DOHH2 (cell line): Measurements from ENCODE around the gene GSC.

Source experiments
- H3F3A ChIP-seq: fragments of 200-600 bp; sonication (generic), shearing (Covaris generic); 2 replicates; pipeline ENCODE4 v1.6.0; 2016; ENCODE audit warnings: antibody characterized with exemption, mild to moderate bottlenecking; ENCODE audit not compliant: control insufficient read depth, insufficient read depth
- H3K27ac ChIP-seq: fragments of 200-600 bp; sonication (generic); 2 replicates; pipeline ENCODE4 v1.5.1; 2014; ENCODE audit warnings: low read depth, mild to moderate bottlenecking, low read length, moderate library complexity
- H3K27me3 ChIP-seq: fragments of 200-600 bp; sonication (generic); 2 replicates; pipeline ENCODE4 v1.6.1; 2014; ENCODE audit warnings: mild to moderate bottlenecking, low read length, mixed read lengths; ENCODE audit not compliant: control insufficient read depth
- H3K36me3 ChIP-seq: fragments of 200-600 bp; sonication (generic); 2 replicates; pipeline ENCODE4 v1.6.1; 2014; ENCODE audit warnings: mild to moderate bottlenecking, low read length, moderate library complexity, mixed read lengths; ENCODE audit not compliant: control insufficient read depth
- H3K4me1 ChIP-seq: fragments of 200-600 bp; sonication (generic); 2 replicates; pipeline ENCODE4 v1.6.1; 2014; ENCODE audit warnings: mild to moderate bottlenecking, low read length, mixed read lengths; ENCODE audit not compliant: control insufficient read depth
- H3K4me2 ChIP-seq: fragments of 200-600 bp; sonication (generic); 2 replicates; pipeline ENCODE4 v1.6.0; 2014; ENCODE audit warnings: mild to moderate bottlenecking, low read length, moderate library complexity
- H3K4me3 ChIP-seq: fragments of 200-600 bp; sonication (generic); 2 replicates; pipeline ENCODE4 v1.5.1; 2014; ENCODE audit warnings: mild to moderate bottlenecking, low read length, mixed read lengths
- H3K79me2 ChIP-seq: fragments of 200-600 bp; sonication (generic); 2 replicates; pipeline ENCODE4 v1.6.1; 2014; ENCODE audit warnings: mild to moderate bottlenecking, low read length, mixed read lengths; ENCODE audit not compliant: control insufficient read depth
- H3K9me2 ChIP-seq: fragments of 200-600 bp; sonication (generic); replicated peaks from 2 replicates; pipeline ENCODE4 v1.6.1; 2014; ENCODE audit warnings: mild to moderate bottlenecking, low read length, mixed read lengths; ENCODE audit not compliant: control insufficient read depth
- H3K9me3 ChIP-seq: fragments of 200-600 bp; sonication (generic); 2 replicates; pipeline ENCODE4 v1.6.1; 2014; ENCODE audit warnings: antibody characterized with exemption, low read length, mixed read lengths; ENCODE audit not compliant: control insufficient read depth, insufficient read depth
- H4K20me1 ChIP-seq: fragments of 200-600 bp; sonication (generic); 2 replicates; pipeline ENCODE4 v1.6.0; 2014; ENCODE audit warnings: low read depth, mild to moderate bottlenecking, antibody characterized with exemption, low read length, moderate library complexity; ENCODE audit not compliant: control insufficient read depth, insufficient read depth
- EZH2phosphoT487 ChIP-seq: fragments of 200-600 bp; sonication (generic); IDR thresholded peaks from 2 replicates; pipeline ENCODE4 v1.6.1; 2017; ENCODE audit warnings: borderline replicate concordance, mild to moderate bottlenecking, antibody characterized with exemption, low read length, moderate library complexity, mixed read lengths
- TF ChIP-seq, protein P1 (sequence below): fragments of 200-600 bp; sonication (generic); IDR thresholded peaks from one replicate; pipeline ENCODE4 v1.5.1; 2014; ENCODE audit warnings: antibody characterized with exemption, mild to moderate bottlenecking, low read depth, low read length; ENCODE audit not compliant: poor library complexity, severe bottlenecking

GSC gene

GRCh38 chr14:94796278-94796677 lies 26.4 kb upstream of the GSC start:
- TF ChIP-seq, protein P1, sequence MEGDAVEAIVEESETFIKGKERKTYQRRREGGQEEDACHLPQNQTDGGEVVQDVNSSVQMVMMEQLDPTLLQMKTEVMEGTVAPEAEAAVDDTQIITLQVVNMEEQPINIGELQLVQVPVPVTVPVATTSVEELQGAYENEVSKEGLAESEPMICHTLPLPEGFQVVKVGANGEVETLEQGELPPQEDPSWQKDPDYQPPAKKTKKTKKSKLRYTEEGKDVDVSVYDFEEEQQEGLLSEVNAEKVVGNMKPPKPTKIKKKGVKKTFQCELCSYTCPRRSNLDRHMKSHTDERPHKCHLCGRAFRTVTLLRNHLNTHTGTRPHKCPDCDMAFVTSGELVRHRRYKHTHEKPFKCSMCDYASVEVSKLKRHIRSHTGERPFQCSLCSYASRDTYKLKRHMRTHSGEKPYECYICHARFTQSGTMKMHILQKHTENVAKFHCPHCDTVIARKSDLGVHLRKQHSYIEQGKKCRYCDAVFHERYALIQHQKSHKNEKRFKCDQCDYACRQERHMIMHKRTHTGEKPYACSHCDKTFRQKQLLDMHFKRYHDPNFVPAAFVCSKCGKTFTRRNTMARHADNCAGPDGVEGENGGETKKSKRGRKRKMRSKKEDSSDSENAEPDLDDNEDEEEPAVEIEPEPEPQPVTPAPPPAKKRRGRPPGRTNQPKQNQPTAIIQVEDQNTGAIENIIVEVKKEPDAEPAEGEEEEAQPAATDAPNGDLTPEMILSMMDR = no peak
- TF ChIP-seq EZH2phosphoT487 = no peak
- H3K4me1 ChIP-seq = no peaks in the 10 kb centered on the region
- no peaks in the 10 kb centered on the region for H3K9me3 ChIP-seq
- no peaks in the 10 kb centered on the region; the same call in 1 of the 2 replicates for H3K27me3 ChIP-seq
- no peaks in the 10 kb centered on the region for H3F3A ChIP-seq
- no peak overlapping the region for H3K4me2 ChIP-seq
- H3K9me2 ChIP-seq = no peaks in the 10 kb centered on the region
- no peak overlapping the region for H3K27ac ChIP-seq
- H3K36me3 ChIP-seq = no peaks in the 10 kb centered on the region
- H3K4me3 ChIP-seq = no peak overlapping the region
- H4K20me1 ChIP-seq = no peaks in the 10 kb centered on the region
- H3K79me2 ChIP-seq = no peaks in the 10 kb centered on the region

DNA sequence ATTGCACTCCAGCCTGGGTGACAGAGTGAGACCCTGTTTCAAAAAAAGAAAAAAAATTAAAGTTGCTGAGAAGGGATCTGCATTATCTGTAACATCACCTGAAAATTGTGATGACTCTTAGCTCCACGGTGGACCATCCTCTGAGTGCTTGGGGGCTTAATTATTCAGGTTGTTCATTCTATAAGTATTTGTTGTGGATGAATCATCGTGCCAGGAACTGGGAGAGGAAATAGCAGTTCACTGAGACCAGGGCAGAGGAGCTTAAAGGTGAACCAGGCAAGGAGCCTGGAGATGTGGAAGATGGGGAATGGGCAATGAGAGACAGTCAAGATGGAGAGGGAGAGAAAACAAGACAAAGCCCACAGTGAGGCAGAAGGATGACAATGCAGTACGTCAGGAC lies 25.5 kb upstream of the GSC start:
- no peak for TF ChIP-seq EZH2phosphoT487
- TF ChIP-seq, protein P1 = no peak
- Histone ChIP-seq H3K27me3 (no peaks in the 10 kb centered on the region; the same call in 1 of the 2 replicates), H3K27ac (no peak overlapping the region), H3K36me3 (no peaks in the 10 kb centered on the region), H3K4me3 (no peak overlapping the region), H3F3A (no peaks in the 10 kb centered on the region), H3K9me3 (no peaks in the 10 kb centered on the region), H3K9me2 (no peaks in the 10 kb centered on the region), H3K4me1 (no peaks in the 10 kb centered on the region), H3K4me2 (no peak overlapping the region), H4K20me1 (no peaks in the 10 kb centered on the region), H3K79me2 (no peaks in the 10 kb centered on the region)

DNA sequence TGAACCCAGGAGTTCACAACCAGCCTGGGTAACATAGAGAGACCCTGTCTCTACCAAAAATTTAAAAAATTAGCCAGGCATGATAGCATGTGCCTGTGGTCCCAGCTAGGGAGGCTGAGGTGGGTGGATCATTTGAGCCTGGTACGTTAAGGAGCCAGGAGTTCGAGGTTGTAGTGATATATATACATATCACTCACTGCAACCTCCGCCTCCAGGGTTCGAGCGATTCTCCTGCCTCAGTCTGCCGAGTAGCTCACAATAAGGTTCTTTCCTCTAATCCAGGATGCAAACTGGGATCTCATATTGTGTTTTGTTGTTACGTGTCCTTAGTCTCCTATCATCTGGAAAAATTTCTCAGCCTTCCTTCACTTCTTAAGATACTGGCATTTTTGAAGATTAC lies 24.0 kb upstream of the GSC start:
- H3K9me2 ChIP-seq = no peaks in the 10 kb centered on the region
- H3K4me1 ChIP-seq = no peaks in the 10 kb centered on the region
- H3K4me2 ChIP-seq = no peak overlapping the region
- H3K27me3 ChIP-seq = no peaks in the 10 kb centered on the region
- no peak overlapping the region for H3K27ac ChIP-seq
- H3K4me3 ChIP-seq = no peak overlapping the region
- no peaks in the 10 kb centered on the region for H3K36me3 ChIP-seq
- H4K20me1 ChIP-seq = no peaks in the 10 kb centered on the region
- no peaks in the 10 kb centered on the region for H3K9me3 ChIP-seq
- TF ChIP-seq EZH2phosphoT487 = no peak
- TF ChIP-seq, protein P1 = no peak
- H3K79me2 ChIP-seq = no peaks in the 10 kb centered on the region
- H3F3A ChIP-seq = no peaks in the 10 kb centered on the region
